A673 (cell line): ENCODE measurements around the gene KBTBD13.

ENCODE experiments used
- EZH2 ChIP-seq: fragments of 200-600 bp; sonication (generic); IDR thresholded peaks from 2 replicates; pipeline ENCODE4 v1.6.1; 2017; ENCODE audit warnings: borderline replicate concordance, low read depth, mild to moderate bottlenecking, mixed read lengths, antibody characterized with exemption, low read length; ENCODE audit not compliant: poor library complexity, severe bottlenecking
- TF ChIP-seq, protein P1 (sequence below): fragments of 300-800, 200-600 bp; sonication (generic); conservative IDR thresholded peaks from 2 replicates; pipeline ENCODE4 v1.5.1; 2017; ENCODE audit warnings: low read depth, mild to moderate bottlenecking, antibody characterized with exemption, low read length, moderate library complexity, mixed read lengths

GRCh38 chr15:65026756-65027155, 49.8 kb upstream of the KBTBD13 start:
- TF ChIP-seq, protein P1, sequence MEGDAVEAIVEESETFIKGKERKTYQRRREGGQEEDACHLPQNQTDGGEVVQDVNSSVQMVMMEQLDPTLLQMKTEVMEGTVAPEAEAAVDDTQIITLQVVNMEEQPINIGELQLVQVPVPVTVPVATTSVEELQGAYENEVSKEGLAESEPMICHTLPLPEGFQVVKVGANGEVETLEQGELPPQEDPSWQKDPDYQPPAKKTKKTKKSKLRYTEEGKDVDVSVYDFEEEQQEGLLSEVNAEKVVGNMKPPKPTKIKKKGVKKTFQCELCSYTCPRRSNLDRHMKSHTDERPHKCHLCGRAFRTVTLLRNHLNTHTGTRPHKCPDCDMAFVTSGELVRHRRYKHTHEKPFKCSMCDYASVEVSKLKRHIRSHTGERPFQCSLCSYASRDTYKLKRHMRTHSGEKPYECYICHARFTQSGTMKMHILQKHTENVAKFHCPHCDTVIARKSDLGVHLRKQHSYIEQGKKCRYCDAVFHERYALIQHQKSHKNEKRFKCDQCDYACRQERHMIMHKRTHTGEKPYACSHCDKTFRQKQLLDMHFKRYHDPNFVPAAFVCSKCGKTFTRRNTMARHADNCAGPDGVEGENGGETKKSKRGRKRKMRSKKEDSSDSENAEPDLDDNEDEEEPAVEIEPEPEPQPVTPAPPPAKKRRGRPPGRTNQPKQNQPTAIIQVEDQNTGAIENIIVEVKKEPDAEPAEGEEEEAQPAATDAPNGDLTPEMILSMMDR, result no peak
- TF ChIP-seq EZH2, result no peak
